Body of pancreas (tissue), 4 donors: Measurements from ENCODE around the gene F12. TPM values are rescaled to one million over a fixed set of nuclear protein-coding genes. Genes with fewer than 3 reads are reported as not detected.

Source experiments
- ATAC-seq: fragments of 150-250 bp; one replicate; pipeline ENCODE4 v1.9.1; 2016
- DNase-seq, 4 donors: peaks; one replicate each; pipeline ENCODE4 v3.0.0-alpha.2; 2019
- H3K27ac ChIP-seq, 4 donors: fragments of 200-600 bp; sonication (generic); 1 replicate in 3 of 4; 2 replicates in 1 of 4; pipeline versions ENCODE4 v1.5.1 to v1.6.1; 2016 to 2019; ENCODE audit warnings: mild to moderate bottlenecking in 1 of 4, mixed read lengths in 1 of 4, moderate library complexity in 1 of 4
- H3K27me3 ChIP-seq, 2 donors: fragments of 200-600 bp; sonication (generic); one replicate each; pipeline ENCODE4 v1.6.0; 2016; ENCODE audit warnings: mild to moderate bottlenecking in 1 of 2
- H3K36me3 ChIP-seq, 2 donors: fragments of 200-600 bp; sonication (generic); replicated peaks in 1 of 2; 2 replicates each; pipeline ENCODE4 v1.5.1; 2016; ENCODE audit warnings: low read depth in 2 of 2; ENCODE audit not compliant: insufficient read depth in 1 of 2
- H3K4me1 ChIP-seq: fragments of 200-600 bp; sonication (generic); one replicate; pipeline ENCODE4 v1.6.0; 2016
- H3K4me3 ChIP-seq, 2 donors: fragments of 200-600 bp; sonication (generic); 1 replicate in 1 of 2; 2 replicates in 1 of 2; pipeline ENCODE4 v1.5.1; 2016 to 2019
- H3K9me3 ChIP-seq, 3 donors: fragments of 200-600 bp; sonication (generic); 1 replicate in 2 of 3; 2 replicates in 1 of 3; pipeline ENCODE4 v1.5.1; 2016
- POLR2A ChIP-seq, 3 donors: fragments of 450-650 bp; IDR thresholded peaks; one replicate each; pipeline ENCODE4 v1.6.1; 2016; ENCODE audit warnings: antibody characterized with exemption in 3 of 3, mild to moderate bottlenecking in 2 of 3
- WGBS, 2 donors: methylation state at CpG; one replicate each; pipeline ENCODE4 v1.1.5; 2017; 5-methylcytosine and 5-hydroxymethylcytosine counted together
- intact Hi-C: fragments of 100-400 bp; cut with DNase I; formaldehyde crosslinking; loops from one replicate; pipeline ENCODE4 v1.15.1; 2023
- total RNA-seq, 2 donors: library from RNA; depleted of rRNA; stranded (reverse); fragments of >200 nt; gene quantifications; one replicate each; pipeline ENCODE4 v1.1.0, GENCODE V29; 2016
- TF ChIP-seq, protein P1 (sequence below), 7 experiments: fragments of 450-650 bp in 4 of 7; fragments of 200-600 bp in 3 of 7; sonication (generic) in 3 of 7; IDR thresholded peaks; one replicate each; pipeline ENCODE4 v1.5.1; 2016 to 2019; ENCODE audit warnings: antibody characterized with exemption in 7 of 7

Gene F12
- total RNA-seq, 2 donors from 2014 or later, result 0.33 to 4.4 TPM

DNA sequence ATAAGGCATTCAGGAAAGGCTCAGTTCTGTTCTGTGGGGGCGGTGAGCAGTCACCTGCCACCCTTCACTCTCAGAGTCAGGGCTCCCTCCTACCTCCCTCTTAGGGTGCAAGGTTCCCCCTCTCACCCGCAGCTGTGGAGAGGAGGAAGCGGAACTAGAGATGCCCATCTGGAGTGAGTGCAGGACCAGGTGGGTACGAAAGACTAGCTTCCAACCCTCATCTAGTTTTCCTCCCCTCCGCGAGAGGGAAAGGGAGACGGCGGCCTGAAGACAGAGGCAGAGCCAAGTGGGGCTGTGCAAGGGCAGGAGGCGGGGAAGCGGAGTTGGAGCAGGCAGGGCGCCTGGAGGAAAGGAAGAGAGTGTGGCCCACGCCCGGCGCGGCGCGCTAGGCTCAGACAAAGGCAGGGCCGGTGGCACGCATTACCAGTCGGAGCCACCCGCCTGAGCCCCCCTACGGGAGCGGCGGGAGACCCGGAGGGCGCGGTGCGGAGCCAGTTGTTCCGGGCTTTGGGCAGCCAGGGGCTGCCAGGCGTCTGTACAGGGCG lies 44.6 kb upstream of the F12 start:
- Histone ChIP-seq H3K36me3 (no peaks in the 10 kb centered on the region), H3K27me3 (no peaks in the 10 kb centered on the region), H3K9me3 (no peaks in the 10 kb centered on the region), H3K4me3 (no peak overlapping the region), H3K4me1 (peaks cover 19% of the 10 kb centered on the region), H3K27ac (peak overlapping the region in 3 of 4 donors; percentile 83 to 88 (median 87))
- DNase-seq, result peak in 2 of 4 donors; percentile 29 to 46
- ATAC-seq, result no peak
- intact Hi-C loops, result loop anchor here (5.0 kb wide), 1 partner anchor 57 kb away; no protein-coding TSS in a partner anchor
- 13 to 16% methylated on average over 21 to 31 of the region's 31 CpGs for WGBS, 2 donors
- TF ChIP-seq, protein P1, sequence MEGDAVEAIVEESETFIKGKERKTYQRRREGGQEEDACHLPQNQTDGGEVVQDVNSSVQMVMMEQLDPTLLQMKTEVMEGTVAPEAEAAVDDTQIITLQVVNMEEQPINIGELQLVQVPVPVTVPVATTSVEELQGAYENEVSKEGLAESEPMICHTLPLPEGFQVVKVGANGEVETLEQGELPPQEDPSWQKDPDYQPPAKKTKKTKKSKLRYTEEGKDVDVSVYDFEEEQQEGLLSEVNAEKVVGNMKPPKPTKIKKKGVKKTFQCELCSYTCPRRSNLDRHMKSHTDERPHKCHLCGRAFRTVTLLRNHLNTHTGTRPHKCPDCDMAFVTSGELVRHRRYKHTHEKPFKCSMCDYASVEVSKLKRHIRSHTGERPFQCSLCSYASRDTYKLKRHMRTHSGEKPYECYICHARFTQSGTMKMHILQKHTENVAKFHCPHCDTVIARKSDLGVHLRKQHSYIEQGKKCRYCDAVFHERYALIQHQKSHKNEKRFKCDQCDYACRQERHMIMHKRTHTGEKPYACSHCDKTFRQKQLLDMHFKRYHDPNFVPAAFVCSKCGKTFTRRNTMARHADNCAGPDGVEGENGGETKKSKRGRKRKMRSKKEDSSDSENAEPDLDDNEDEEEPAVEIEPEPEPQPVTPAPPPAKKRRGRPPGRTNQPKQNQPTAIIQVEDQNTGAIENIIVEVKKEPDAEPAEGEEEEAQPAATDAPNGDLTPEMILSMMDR (IDR thresholded peaks at IDR 0.05), result no peak
- TF ChIP-seq POLR2A (IDR thresholded peaks at IDR 0.05), result no peak

DNA sequence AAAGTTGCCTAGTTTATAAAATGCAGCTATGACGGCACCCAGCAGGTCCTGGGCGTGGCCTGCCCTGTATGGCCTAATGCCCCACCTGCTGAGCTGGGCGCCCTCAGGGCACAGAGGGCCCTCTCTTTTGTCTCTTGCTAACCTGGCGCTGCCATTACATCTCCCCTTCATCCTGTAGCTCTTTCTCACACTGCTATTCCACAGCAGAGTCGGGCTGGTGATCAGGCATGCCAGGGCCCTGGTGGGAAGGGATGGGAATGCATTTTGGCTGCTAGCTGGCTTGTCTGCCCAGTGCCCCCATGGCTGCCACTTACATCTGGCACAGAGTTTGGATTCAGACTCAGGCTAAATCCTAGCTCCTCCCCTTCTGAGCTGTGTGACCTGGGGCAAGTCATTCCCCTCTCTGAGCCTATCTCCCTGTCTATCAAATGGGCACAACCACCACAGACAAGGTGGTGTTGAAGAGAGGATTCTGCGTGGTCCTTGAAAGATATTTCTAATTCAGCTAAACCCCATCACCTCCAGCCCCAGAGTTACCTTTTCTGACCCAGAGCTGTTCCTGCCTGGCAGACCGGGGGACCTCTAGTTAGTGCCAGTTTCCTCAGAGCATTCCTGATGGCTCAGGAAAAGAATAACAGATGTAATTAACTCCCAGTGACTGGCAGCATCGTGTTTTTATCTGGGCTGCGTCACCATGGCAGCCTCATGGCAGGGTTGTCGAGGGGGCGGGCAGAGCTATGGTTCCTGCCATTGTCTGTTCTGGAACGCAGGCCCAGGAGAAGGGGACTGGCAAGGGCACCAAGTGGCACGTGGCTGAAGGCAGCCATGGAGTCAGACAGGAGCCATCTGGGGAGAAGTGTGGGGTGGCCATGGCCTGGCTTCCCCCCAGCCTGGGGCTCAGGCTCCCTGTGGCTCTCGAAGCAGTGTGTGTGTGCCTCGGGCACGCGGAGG lies 43.6 kb upstream of the F12 start:
- Histone ChIP-seq H3K27me3 (no peaks in the 10 kb centered on the region), H3K4me3 (no peak overlapping the region), H3K4me1 (peaks cover 27% of the 10 kb centered on the region), H3K27ac (no peak overlapping the region), H3K9me3 (no peaks in the 10 kb centered on the region), H3K36me3 (no peaks in the 10 kb centered on the region)
- no peak for DNase-seq
- no peak for ATAC-seq
- no peak for TF ChIP-seq POLR2A (IDR thresholded peaks at IDR 0.05)
- TF ChIP-seq, protein P1 (IDR thresholded peaks at IDR 0.05), result no peak
- intact Hi-C loops, result loop anchor here (5.0 kb wide), 1 partner anchor 56 kb away; no protein-coding TSS in a partner anchor
- WGBS, 2 donors, result 80 to 92% methylated on average over 7 to 17 of the region's 17 CpGs

DNA sequence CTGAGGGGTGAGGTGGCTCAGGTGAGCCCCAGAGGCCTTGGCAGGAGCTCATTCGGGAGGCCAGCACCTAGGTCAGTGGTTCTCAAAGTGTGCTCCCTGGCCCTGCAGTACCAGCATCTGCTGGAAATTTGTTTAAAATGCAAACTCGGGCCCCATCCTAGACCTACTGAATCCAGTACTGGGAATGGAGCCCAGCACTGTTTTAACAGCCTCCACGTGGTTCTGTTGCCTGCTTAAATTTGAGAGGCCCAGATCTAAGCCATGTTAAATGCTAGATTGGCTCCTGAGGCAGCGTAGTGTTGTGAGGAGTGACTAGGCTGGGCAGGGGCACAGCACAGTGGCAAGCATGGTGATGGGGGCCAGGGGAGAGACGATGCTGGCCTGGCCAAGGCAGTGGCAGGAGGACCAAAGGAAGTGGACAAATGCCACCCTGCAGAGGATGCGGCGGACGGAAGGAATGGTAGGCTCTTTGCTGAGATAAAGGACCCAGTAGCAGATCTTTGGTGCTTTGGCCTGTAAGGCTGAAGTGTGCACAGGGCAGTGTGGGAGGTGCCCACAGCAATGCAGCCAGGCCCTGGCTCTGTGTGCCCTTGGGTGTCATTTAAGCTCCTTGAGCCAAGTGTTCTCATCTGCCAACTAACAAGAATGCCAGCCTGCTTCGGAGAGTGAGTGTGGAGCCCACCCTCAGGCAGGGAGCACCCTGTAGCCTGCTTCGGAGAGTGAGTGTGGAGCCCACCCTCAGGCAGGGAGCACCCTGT lies 41.5 kb upstream of the F12 start:
- Histone ChIP-seq H3K9me3 (no peaks in the 10 kb centered on the region), H3K4me1 (peaks cover 39% of the 10 kb centered on the region), H3K36me3 (no peaks in the 10 kb centered on the region), H3K27ac (no peak overlapping the region), H3K27me3 (no peaks in the 10 kb centered on the region), H3K4me3 (no peak overlapping the region)
- TF ChIP-seq, protein P1 (IDR thresholded peaks at IDR 0.05), result no peak
- no peak for TF ChIP-seq POLR2A (IDR thresholded peaks at IDR 0.05)
- intact Hi-C loops, result loop anchor here (5.0 kb wide), 1 partner anchor 54 kb away; no protein-coding TSS in a partner anchor
- 86 to 91% methylated on average over 5 to 9 of the region's 10 CpGs for WGBS, 2 donors
- ATAC-seq (no peak), DNase-seq (no peak)

DNA sequence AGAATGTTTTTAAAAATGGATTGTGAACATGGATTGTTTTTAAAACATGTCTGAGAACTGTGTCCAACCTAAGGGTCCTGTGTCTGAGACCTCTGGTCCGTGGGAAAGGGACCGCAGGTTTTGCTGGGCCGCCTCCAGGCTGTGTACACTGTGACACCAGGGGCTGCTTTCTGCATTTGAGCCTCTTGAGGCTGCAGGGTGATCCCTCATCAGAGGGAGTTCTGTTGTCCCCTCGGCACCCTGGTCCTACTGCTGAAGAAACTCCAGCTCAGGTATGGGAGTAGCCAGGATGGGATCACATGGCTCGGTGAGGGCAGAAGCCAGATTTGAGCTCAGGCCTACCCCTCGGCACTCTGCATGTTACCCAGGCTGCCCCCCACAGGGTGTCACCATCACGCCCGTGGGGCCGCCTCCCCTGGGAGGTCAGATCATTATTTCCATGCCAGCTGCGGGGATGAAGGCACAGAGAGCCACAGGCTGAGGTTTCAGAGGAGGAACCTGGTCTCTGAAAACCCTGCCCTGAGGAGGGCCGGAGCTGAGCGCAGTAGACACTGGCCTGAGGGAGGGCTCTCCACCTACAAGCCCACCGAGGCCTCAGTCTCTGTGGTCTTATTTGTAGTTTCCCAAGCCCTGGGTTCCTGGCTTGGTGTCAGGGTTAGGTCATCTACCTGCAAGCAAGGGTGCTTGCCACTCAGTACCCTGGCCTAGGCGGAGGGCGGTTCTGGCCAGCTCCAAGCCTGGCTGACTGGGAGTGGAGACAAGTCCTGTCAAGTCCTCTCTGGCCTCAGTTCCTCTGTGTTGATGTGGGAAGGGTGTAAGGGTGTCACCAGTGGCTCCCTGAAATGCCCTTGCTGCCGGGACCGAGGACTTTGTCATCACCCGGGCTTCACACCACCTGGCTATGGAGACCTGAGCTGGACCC lies 40.0 kb upstream of the F12 start:
- no peak for DNase-seq
- TF ChIP-seq, protein P1 (IDR thresholded peaks at IDR 0.05), result no peak
- no peak for TF ChIP-seq POLR2A (IDR thresholded peaks at IDR 0.05)
- 85 to 90% methylated on average over 5 to 17 of the region's 18 CpGs for WGBS, 2 donors
- intact Hi-C loops, result loop anchor here (5.0 kb wide), 1 partner anchor 52 kb away; no protein-coding TSS in a partner anchor
- no peak for ATAC-seq
- peaks cover 35% of the 10 kb centered on the region for H3K4me1 ChIP-seq
- no peaks in the 10 kb centered on the region for H3K9me3 ChIP-seq
- H3K36me3 ChIP-seq, result no peaks in the 10 kb centered on the region
- no peak overlapping the region for H3K27ac ChIP-seq
- H3K27me3 ChIP-seq, result no peaks in the 10 kb centered on the region
- no peak overlapping the region for H3K4me3 ChIP-seq
